ENCODE measurements around the gene COMMD4.
"Not testable (repeated sequence)": the region's sequence is repeated elsewhere in the genome, so short reads cannot be mapped to it uniquely, and the experiment has no call there.

Gene COMMD4

DNA sequence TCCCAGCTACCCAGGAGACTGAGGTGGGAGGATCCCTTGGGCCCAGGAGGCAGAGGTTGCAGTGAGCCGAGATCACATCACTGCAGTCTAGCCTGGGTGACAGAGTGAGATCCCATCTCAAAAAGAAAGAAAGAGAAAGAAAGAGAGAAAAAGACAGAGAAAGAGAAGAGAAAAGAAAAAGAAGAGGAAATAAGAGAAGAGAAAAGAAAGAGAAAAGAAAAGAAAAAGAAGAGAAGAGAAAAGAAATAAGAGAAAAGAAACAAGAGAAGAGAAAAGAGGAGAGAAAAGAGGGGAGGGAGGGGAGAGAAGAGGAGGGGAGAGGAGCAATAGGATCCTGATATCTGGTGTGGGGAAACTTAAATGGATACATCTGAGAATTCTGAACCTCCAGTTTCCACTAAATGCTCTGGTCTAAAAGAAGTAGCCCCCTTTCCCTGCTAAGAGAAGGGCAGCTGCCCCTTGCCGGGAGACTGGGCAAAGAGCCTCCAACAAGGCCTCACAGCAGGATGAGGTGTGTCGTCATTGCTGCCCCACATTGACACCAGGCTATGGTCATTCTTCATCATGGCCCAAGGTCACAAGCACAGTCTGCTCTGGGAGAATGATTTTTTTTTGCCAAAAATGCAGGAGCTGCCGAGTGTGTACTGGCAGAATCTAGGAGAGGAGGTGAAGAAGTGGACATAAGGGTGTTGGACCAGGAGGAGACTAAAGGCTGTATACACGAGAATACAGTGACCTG, 21.1 kb upstream of the COMMD4 start:
- Histone ChIP-seq H3K14ac (ENCODE audit: low read length in 2 of 2) (no peak overlapping the region), H3K79me1 (replicated peaks; ENCODE audit: low read length, poor library complexity, severe bottlenecking) (no peaks in the 10 kb centered on the region), H2BK15ac (ENCODE audit: low read depth, poor library complexity, severe bottlenecking) (no peak overlapping the region), H3K4ac (ENCODE audit: low read depth in 1 of 2, low read length in 2 of 2) (no peak overlapping the region), H2BK5ac (ENCODE audit: low read depth, low read length, poor library complexity, severe bottlenecking) (no peak overlapping the region), H3K27ac (ENCODE audit: low read length, poor library complexity, severe bottlenecking) (no peak overlapping the region), H3K4me3 (ENCODE audit: insufficient read depth in 1 of 2, low read depth in 1 of 2, low read length in 2 of 2) (no peak overlapping the region), H3K4me2 (ENCODE audit: low read length, poor library complexity, severe bottlenecking) (no peak overlapping the region), H2AFZ (ENCODE audit: low read depth, low read length) (no peak overlapping the region), H2BK12ac (ENCODE audit: low read length in 2 of 2) (no peak overlapping the region), H3K27me3 (ENCODE audit: control insufficient read depth in 1 of 2, insufficient read depth in 1 of 2, low read length in 2 of 2) (peaks cover 0 to 38% of the 10 kb centered on the region in 2 experiments), H3K18ac (ENCODE audit: low read depth in 1 of 2, low read length in 2 of 2) (no peak overlapping the region), H3K23ac (ENCODE audit: low read length in 2 of 2) (no peak overlapping the region), H4K8ac (ENCODE audit: low read length) (no peak overlapping the region), H3K4me1 (ENCODE audit: control insufficient read depth, insufficient read depth, low read depth, low read length) (peaks cover under 1% of the 10 kb centered on the region), H3K9ac (ENCODE audit: low read length) (no peak overlapping the region), H4K91ac (ENCODE audit: low read length) (no peak overlapping the region), H2BK120ac (ENCODE audit: low read depth, low read length) (no peak overlapping the region), H3K9me3 (ENCODE audit: control insufficient read depth, low read length) (no peaks in the 10 kb centered on the region), H2AK5ac (ENCODE audit: low read length, severe bottlenecking) (no peak overlapping the region), H3K36me3 (ENCODE audit: control insufficient read depth in 1 of 2, insufficient read depth in 2 of 2, low read depth in 1 of 2, low read length in 2 of 2) (no peaks in the 10 kb centered on the region)
- no peak for DNase-seq
- WGBS, result 80% methylated on average over 5 of the region's 5 CpGs

DNA sequence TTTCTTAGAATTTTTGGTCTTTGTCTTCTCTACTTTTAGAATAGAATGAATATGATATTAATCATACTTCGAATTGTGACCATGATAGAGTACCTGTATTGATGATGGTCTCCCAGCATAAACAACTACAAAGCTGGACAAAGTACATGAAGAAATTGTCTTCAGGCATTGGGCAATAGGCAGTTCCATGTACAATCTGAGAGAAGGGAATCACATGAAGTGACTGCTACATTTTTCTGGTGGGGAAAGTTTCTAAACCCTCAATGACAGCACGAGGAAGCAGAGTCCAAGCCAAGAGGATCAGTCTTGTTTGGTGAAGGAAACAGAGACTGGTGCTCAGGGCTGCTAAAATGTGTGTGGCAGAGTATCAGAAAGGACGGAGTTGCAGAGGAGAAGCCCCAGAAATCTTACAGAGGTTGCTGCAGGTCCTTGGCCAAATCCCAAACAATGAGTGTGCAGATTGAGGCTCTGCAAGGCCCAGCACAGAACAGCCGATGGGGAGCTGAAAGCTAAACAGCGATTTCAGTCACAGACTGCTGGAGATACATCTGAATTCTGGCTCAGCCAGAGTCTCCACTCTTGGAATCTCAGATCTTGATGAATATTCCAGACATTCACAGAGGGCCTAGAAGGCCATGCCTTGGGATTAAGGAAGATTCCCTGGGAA, 16.5 kb upstream of the COMMD4 start:
- H3K18ac ChIP-seq (ENCODE audit: low read depth in 1 of 2, low read length in 2 of 2); H2AK5ac ChIP-seq (ENCODE audit: low read length, severe bottlenecking): not testable (repeated sequence)

DNA sequence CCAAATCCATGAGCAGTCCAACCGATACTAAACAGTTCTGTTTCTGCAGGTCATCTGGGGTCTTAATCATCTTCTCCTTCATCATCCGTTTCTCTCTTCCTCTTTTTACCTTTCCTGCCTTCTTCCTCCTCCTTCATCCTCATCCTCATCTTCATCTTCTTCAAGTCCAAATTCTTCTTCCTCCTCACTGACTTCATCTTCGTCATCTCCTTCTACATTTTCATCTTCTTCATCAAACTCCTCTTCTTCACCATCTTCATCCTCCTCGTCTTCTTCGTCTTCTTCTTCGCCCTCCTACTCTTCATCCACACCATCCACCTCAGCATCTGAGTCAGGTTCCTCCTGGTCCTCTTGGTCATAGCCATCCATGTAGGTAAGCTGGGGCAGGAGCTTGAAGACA, 14.2 kb upstream of the COMMD4 start:
- DNase-seq, result no peak
- H2BK15ac ChIP-seq (ENCODE audit: low read depth, poor library complexity, severe bottlenecking), result no peak overlapping the region
- H2AFZ ChIP-seq (ENCODE audit: low read depth, low read length), result no peak overlapping the region
- no peaks in the 10 kb centered on the region for H3K79me1 ChIP-seq (replicated peaks; ENCODE audit: low read length, poor library complexity, severe bottlenecking)
- WGBS, result 87% methylated on average over 6 of the region's 6 CpGs
- H2BK5ac ChIP-seq (ENCODE audit: low read depth, low read length, poor library complexity, severe bottlenecking), result no peak overlapping the region
- H3K4me1 ChIP-seq (ENCODE audit: control insufficient read depth, insufficient read depth, low read depth, low read length), result no peaks in the 10 kb centered on the region
- H2BK120ac ChIP-seq (ENCODE audit: low read depth, low read length), result no peak overlapping the region
- no peak overlapping the region for H3K18ac ChIP-seq (ENCODE audit: low read depth in 1 of 2, low read length in 2 of 2)
- no peak overlapping the region for H3K14ac ChIP-seq (ENCODE audit: low read length in 2 of 2)
- no peak overlapping the region for H2AK5ac ChIP-seq (ENCODE audit: low read length, severe bottlenecking)
- no peak overlapping the region for H3K4me3 ChIP-seq (ENCODE audit: insufficient read depth in 1 of 2, low read depth in 1 of 2, low read length in 2 of 2)
- no peak overlapping the region for H3K27ac ChIP-seq (ENCODE audit: low read length, poor library complexity, severe bottlenecking)
- no peak overlapping the region for H3K4me2 ChIP-seq (ENCODE audit: low read length, poor library complexity, severe bottlenecking)
- no peak overlapping the region for H4K8ac ChIP-seq (ENCODE audit: low read length)
- peaks cover 0 to 22% of the 10 kb centered on the region in 2 experiments for H3K27me3 ChIP-seq (ENCODE audit: control insufficient read depth in 1 of 2, insufficient read depth in 1 of 2, low read length in 2 of 2)
- no peak overlapping the region for H4K91ac ChIP-seq (ENCODE audit: low read length)
- no peak overlapping the region for H2BK12ac ChIP-seq (ENCODE audit: low read length in 2 of 2)
- H3K9ac ChIP-seq (ENCODE audit: low read length), result no peak overlapping the region
- H3K4ac ChIP-seq (ENCODE audit: low read depth in 1 of 2, low read length in 2 of 2), result no peak overlapping the region
- no peaks in the 10 kb centered on the region for H3K9me3 ChIP-seq (ENCODE audit: control insufficient read depth, low read length)
- no peak overlapping the region for H3K23ac ChIP-seq (ENCODE audit: low read length in 2 of 2)
- no peaks in the 10 kb centered on the region for H3K36me3 ChIP-seq (ENCODE audit: control insufficient read depth in 1 of 2, insufficient read depth in 2 of 2, low read depth in 1 of 2, low read length in 2 of 2)

More for the DNA sequence above, 16.5 kb upstream of the COMMD4 start:
- H3K4me2 ChIP-seq (ENCODE audit: low read length, poor library complexity, severe bottlenecking); H3K9me3 ChIP-seq (ENCODE audit: control insufficient read depth, low read length); H3K4me1 ChIP-seq (ENCODE audit: control insufficient read depth, insufficient read depth, low read depth, low read length); H4K91ac ChIP-seq (ENCODE audit: low read length); H2BK120ac ChIP-seq (ENCODE audit: low read depth, low read length); H3K4me3 ChIP-seq (ENCODE audit: insufficient read depth in 1 of 2, low read depth in 1 of 2, low read length in 2 of 2); DNase-seq; H3K9ac ChIP-seq (ENCODE audit: low read length); H2AFZ ChIP-seq (ENCODE audit: low read depth, low read length); H3K14ac ChIP-seq (ENCODE audit: low read length in 2 of 2); H2BK5ac ChIP-seq (ENCODE audit: low read depth, low read length, poor library complexity, severe bottlenecking); H3K79me1 ChIP-seq (replicated peaks; ENCODE audit: low read length, poor library complexity, severe bottlenecking); H3K27ac ChIP-seq (ENCODE audit: low read length, poor library complexity, severe bottlenecking); H4K8ac ChIP-seq (ENCODE audit: low read length); H3K23ac ChIP-seq (ENCODE audit: low read length in 2 of 2); H2BK12ac ChIP-seq (ENCODE audit: low read length in 2 of 2); H3K36me3 ChIP-seq (ENCODE audit: control insufficient read depth in 1 of 2, insufficient read depth in 2 of 2, low read depth in 1 of 2, low read length in 2 of 2); H3K4ac ChIP-seq (ENCODE audit: low read depth in 1 of 2, low read length in 2 of 2); H2BK15ac ChIP-seq (ENCODE audit: low read depth, poor library complexity, severe bottlenecking): not testable (repeated sequence)
- H3K27me3 ChIP-seq (ENCODE audit: control insufficient read depth in 1 of 2, insufficient read depth in 1 of 2, low read length in 2 of 2), result peaks cover 0 to 31% of the 10 kb centered on the region in 2 experiments
- WGBS, result 81% methylated on average over 4 of the region's 5 CpGs

DNA sequence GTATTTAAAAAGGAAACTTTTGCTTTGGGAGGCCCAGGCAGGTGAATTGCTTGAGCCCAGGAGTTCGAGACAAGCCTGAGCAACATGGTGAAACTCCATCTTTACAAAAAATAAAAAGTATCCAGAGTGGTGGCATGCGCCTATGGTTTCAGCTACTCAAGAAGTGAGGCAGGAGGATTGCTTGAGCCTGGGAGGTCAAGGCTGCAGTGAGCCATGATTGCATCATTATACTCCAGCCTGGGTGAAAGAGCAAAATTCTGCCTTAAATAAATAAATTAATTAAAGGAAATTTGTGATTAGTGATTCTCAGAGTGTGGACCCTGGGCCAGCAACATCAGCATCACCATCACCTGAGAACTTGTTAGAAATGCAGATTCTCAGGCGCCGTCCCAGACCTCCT, 9.9 kb upstream of the COMMD4 start:
- Histone ChIP-seq H3K79me1 (replicated peaks; ENCODE audit: low read length, poor library complexity, severe bottlenecking) (no peaks in the 10 kb centered on the region), H3K36me3 (ENCODE audit: control insufficient read depth in 1 of 2, insufficient read depth in 2 of 2, low read depth in 1 of 2, low read length in 2 of 2) (no peaks in the 10 kb centered on the region), H3K4me1 (ENCODE audit: control insufficient read depth, insufficient read depth, low read depth, low read length) (no peaks in the 10 kb centered on the region), H2AFZ (ENCODE audit: low read depth, low read length) (no peak overlapping the region), H3K23ac (ENCODE audit: low read length in 2 of 2) (no peak overlapping the region), H4K8ac (ENCODE audit: low read length) (no peak overlapping the region), H2BK12ac (ENCODE audit: low read length in 2 of 2) (no peak overlapping the region), H3K27me3 (ENCODE audit: control insufficient read depth in 1 of 2, insufficient read depth in 1 of 2, low read length in 2 of 2) (peaks cover 0 to 17% of the 10 kb centered on the region in 2 experiments), H3K18ac (ENCODE audit: low read depth in 1 of 2, low read length in 2 of 2) (no peak overlapping the region), H3K9ac (ENCODE audit: low read length) (no peak overlapping the region), H3K4me2 (ENCODE audit: low read length, poor library complexity, severe bottlenecking) (no peak overlapping the region), H3K27ac (ENCODE audit: low read length, poor library complexity, severe bottlenecking) (no peak overlapping the region), H2BK5ac (ENCODE audit: low read depth, low read length, poor library complexity, severe bottlenecking) (no peak overlapping the region), H3K4me3 (ENCODE audit: insufficient read depth in 1 of 2, low read depth in 1 of 2, low read length in 2 of 2) (no peak overlapping the region), H2BK120ac (ENCODE audit: low read depth, low read length) (no peak overlapping the region), H2AK5ac (ENCODE audit: low read length, severe bottlenecking) (no peak overlapping the region), H2BK15ac (ENCODE audit: low read depth, poor library complexity, severe bottlenecking) (no peak overlapping the region), H3K9me3 (ENCODE audit: control insufficient read depth, low read length) (no peaks in the 10 kb centered on the region), H3K14ac (ENCODE audit: low read length in 2 of 2) (no peak overlapping the region), H4K91ac (ENCODE audit: low read length) (no peak overlapping the region), H3K4ac (ENCODE audit: low read depth in 1 of 2, low read length in 2 of 2) (no peak overlapping the region)
- WGBS, result 79% methylated on average over 4 of the region's 4 CpGs
- DNase-seq, result no peak

Measured in mesenchymal stem cell (in vitro differentiated cells and primary cell).